PC-3 (cell line): Measurements from ENCODE around the gene PCDHA2.
A peak's percentile ranks its signal among the peaks of the same experiment; 100 is the strongest.

ENCODE experiments used
- CTCF ChIP-seq: fragments of 300-600 bp; sonication (generic); conservative IDR thresholded peaks from 2 replicates; pipeline ENCODE4 v1.5.1; 2017; ENCODE audit warnings: antibody characterized with exemption, low read depth, mild to moderate bottlenecking, low read length
- EZH2 ChIP-seq: fragments of 300-600 bp; sonication (generic); IDR thresholded peaks from one replicate; pipeline ENCODE4 v1.6.1; 2017; ENCODE audit warnings: antibody characterized with exemption, mild to moderate bottlenecking, low read length; ENCODE audit not compliant: unreplicated experiment
- EZH2phosphoT487 ChIP-seq: fragments of 300-600 bp; sonication (generic); IDR thresholded peaks from 2 replicates; pipeline ENCODE4 v1.6.1; 2018; ENCODE audit warnings: mild to moderate bottlenecking, antibody characterized with exemption, low read length, borderline replicate concordance

- peak; percentile 69 for TF ChIP-seq CTCF
- no peak for TF ChIP-seq EZH2phosphoT487
- TF ChIP-seq EZH2: no peak
Measured at GRCh38 chr5:140821375-140822280, 27.0 kb downstream of the PCDHA2 start, which contains the start of gene PCDHA5.
